IMR-90 (cell line): ENCODE measurements around the gene S100A11. TPM values are rescaled to one million over a fixed set of nuclear protein-coding genes. Genes with fewer than 3 reads are reported as not detected.

Experiments used
- ATAC-seq: fragments of 200-7000 bp; cut with Tn5 transposase; 2 replicates; pipeline ENCODE4 v1.9.1; 2020; ENCODE audit warnings: low read depth, mild to moderate bottlenecking, moderate library complexity
- BruUV-seq: library from RNA; stranded (reverse); fragments of 400-500 nt; replicated peaks from 2 replicates; lab custom pipeline; 2021; lab: Mats Ljungman, UMichigan
- CTCF ChIA-PET: fragments of 300-600 bp; formaldehyde crosslinking; extraction: SDS; loops from one replicate; lab custom pipeline; 2021; ENCODE audit warnings: antibody characterized with exemption; lab: Yijun Ruan, JAX
- POLR2A ChIA-PET: fragments of 300-600 bp; sonication (Branson Sonifier 250); formaldehyde crosslinking; loops from one replicate; lab custom pipeline; 2022; ENCODE audit warnings: antibody characterized with exemption; ENCODE audit not compliant: unreplicated experiment; lab: Charles Lee
- DNase-seq: peaks from one replicate; pipeline ENCODE4 v3.0.0; 2013
- H2AFZ ChIP-seq: replicated peaks from 2 replicates; pipeline ENCODE3; 2013; ENCODE audit warnings: low read length, mild to moderate bottlenecking; ENCODE audit not compliant: poor library complexity
- H2AK5ac ChIP-seq: 2 replicates; pipeline ENCODE4 v1.6.1; 2013; ENCODE audit warnings: low read depth, low read length, inconsistent platforms
- H2AK9ac ChIP-seq: replicated peaks from 2 replicates; pipeline ENCODE3; 2013; ENCODE audit warnings: mild to moderate bottlenecking, low read depth, low read length, moderate library complexity; ENCODE audit not compliant: poor library complexity
- H2BK120ac ChIP-seq: 2 replicates; pipeline ENCODE4 v1.6.1; 2013; ENCODE audit warnings: low read depth, low read length, inconsistent platforms
- H2BK15ac ChIP-seq: 3 replicates; pipeline ENCODE4 v1.6.1; 2013; ENCODE audit warnings: low read depth, low read length, inconsistent platforms
- H2BK20ac ChIP-seq: 2 replicates; pipeline ENCODE4 v1.6.1; 2013; ENCODE audit warnings: low read depth, mild to moderate bottlenecking, inconsistent platforms, low read length, moderate library complexity
- H2BK5ac ChIP-seq: 2 replicates; pipeline ENCODE4 v1.6.1; 2013; ENCODE audit warnings: mild to moderate bottlenecking, low read depth, low read length, inconsistent platforms; ENCODE audit not compliant: poor library complexity, severe bottlenecking
- H3K14ac ChIP-seq: replicated peaks from 2 replicates; pipeline ENCODE4 v1.6.1; 2013; ENCODE audit warnings: low read depth, low read length, inconsistent platforms
- H3K18ac ChIP-seq: 2 replicates; pipeline ENCODE4 v1.6.1; 2013; ENCODE audit warnings: low read depth, low read length, control low read depth
- H3K23ac ChIP-seq: 2 replicates; pipeline ENCODE4 v1.6.1; 2013; ENCODE audit warnings: low read depth, low read length, inconsistent platforms
- H3K27ac ChIP-seq: 2 replicates; pipeline ENCODE4 v1.5.1; 2013; ENCODE audit warnings: mild to moderate bottlenecking, control low read depth, low read length; ENCODE audit not compliant: insufficient read depth
- H3K27me3 ChIP-seq: 2 replicates; pipeline ENCODE4 v1.6.1; 2013; ENCODE audit warnings: low read length; ENCODE audit not compliant: control insufficient read depth, insufficient read depth
- H3K36me3 ChIP-seq: 2 replicates; pipeline ENCODE4 v1.6.1; 2013; ENCODE audit warnings: low read length, mixed read lengths; ENCODE audit not compliant: control insufficient read depth, insufficient read depth
- H3K4ac ChIP-seq: 2 replicates; pipeline ENCODE4 v1.6.1; 2013; ENCODE audit warnings: low read depth, low read length, inconsistent platforms
- H3K4me1 ChIP-seq: 2 replicates; pipeline ENCODE4 v1.6.1; 2013; ENCODE audit warnings: low read length, mixed read lengths; ENCODE audit not compliant: control insufficient read depth, insufficient read depth
- H3K4me2 ChIP-seq: 2 replicates; pipeline ENCODE4 v1.6.1; 2013; ENCODE audit warnings: low read depth, mild to moderate bottlenecking, control low read depth, low read length, moderate library complexity
- H3K4me3 ChIP-seq: 2 replicates; pipeline ENCODE4 v1.5.1; 2013; ENCODE audit warnings: low read depth, mild to moderate bottlenecking, control low read depth, low read length, moderate library complexity; ENCODE audit not compliant: insufficient read depth
- H3K56ac ChIP-seq: 2 replicates; pipeline ENCODE4 v1.6.1; 2013; ENCODE audit warnings: low read length, inconsistent platforms; ENCODE audit not compliant: insufficient read depth; ENCODE audit errors: extremely low read depth
- H3K79me1 ChIP-seq, 2 experiments: 2 replicates each; pipeline ENCODE4 v1.6.1; 2013; ENCODE audit warnings: low read length in 2 of 2, inconsistent platforms in 1 of 2, low read depth in 1 of 2
- H3K9ac ChIP-seq: 2 replicates; pipeline ENCODE4 v1.6.1; 2013; ENCODE audit warnings: low read depth, low read length, control low read depth
- H3K9me1 ChIP-seq: 2 replicates; pipeline ENCODE4 v1.6.1; 2013; ENCODE audit warnings: low read length, inconsistent platforms; ENCODE audit not compliant: insufficient read depth
- H3K9me3 ChIP-seq: 2 replicates; pipeline ENCODE4 v1.6.1; 2013; ENCODE audit warnings: low read length; ENCODE audit not compliant: control insufficient read depth, insufficient read depth
- H4K20me1 ChIP-seq: 2 replicates; pipeline ENCODE4 v1.6.1; 2013; ENCODE audit warnings: low read length, inconsistent platforms; ENCODE audit not compliant: insufficient read depth
- H4K5ac ChIP-seq: 2 replicates; pipeline ENCODE4 v1.6.1; 2013; ENCODE audit warnings: mild to moderate bottlenecking, low read depth, low read length, control low read depth
- H4K8ac ChIP-seq, 2 experiments: 2 replicates each; pipeline ENCODE4 v1.6.1; 2013; ENCODE audit warnings: low read depth in 2 of 2, low read length in 2 of 2, control low read depth in 1 of 2, inconsistent platforms in 1 of 2
- H4K91ac ChIP-seq: 2 replicates; pipeline ENCODE4 v1.6.1; 2013; ENCODE audit warnings: low read depth, low read length, inconsistent platforms; ENCODE audit not compliant: insufficient read depth
- ELK1 ChIP-seq: fragments of 150-350 bp; IDR thresholded peaks from 2 replicates; pipeline ENCODE4 v1.6.1; 2016; ENCODE audit warnings: low read depth, mild to moderate bottlenecking, low read length, moderate library complexity, borderline replicate concordance
- FOS ChIP-seq: fragments of 150-350 bp; IDR thresholded peaks from 2 replicates; pipeline ENCODE4 v1.6.1; 2016; ENCODE audit warnings: low read depth, low read length
- MAFK ChIP-seq: IDR thresholded peaks from 2 replicates; pipeline ENCODE4 v1.6.1; 2012; ENCODE audit warnings: low read depth, low read length, improper control_type of control experiment
- MAZ ChIP-seq: IDR thresholded peaks from 2 replicates; pipeline ENCODE4 v1.6.1; 2012; ENCODE audit warnings: low read depth, mild to moderate bottlenecking, low read length, improper control_type of control experiment, moderate library complexity, borderline replicate concordance
- MXI1 ChIP-seq: IDR thresholded peaks from 2 replicates; pipeline ENCODE4 v1.6.1; 2012; ENCODE audit warnings: low read depth, mild to moderate bottlenecking, low read length, moderate library complexity, borderline replicate concordance
- RAD21 ChIP-seq: IDR thresholded peaks from 2 replicates; pipeline ENCODE4 v1.6.1; 2012; ENCODE audit warnings: low read length, improper control_type of control experiment
- RFX5 ChIP-seq: IDR thresholded peaks from 2 replicates; pipeline ENCODE4 v1.8.0; 2012; ENCODE audit warnings: low read depth, mild to moderate bottlenecking, low read length, moderate library complexity
- USF2 ChIP-seq: fragments of 150-350 bp; IDR thresholded peaks from 2 replicates; pipeline ENCODE4 v1.6.1; 2017; ENCODE audit warnings: mild to moderate bottlenecking, antibody characterized with exemption, low read length, low read depth
- WGBS, 2 experiments: methylation state at CpG; one replicate each; pipeline versions ENCODE4 v1.1.5 to v1.1.7; 2013; ENCODE audit warnings: missing lambda C conversion rate in 2 of 2; ENCODE audit not compliant: insufficient read length in 1 of 2; ENCODE audit errors: extremely low coverage in 2 of 2; 5-methylcytosine and 5-hydroxymethylcytosine counted together
- dilution Hi-C: fragments of 300-500 bp; cut with HindIII; formaldehyde crosslinking; loops from one replicate; pipeline ENCODE4 v1.14.3; 2018; ENCODE audit warnings: low sequenced_read_pairs; ENCODE audit not compliant: unreplicated experiment
- in situ Hi-C: fragments of 300-500 bp; cut with MboI; formaldehyde crosslinking; loops from 3 replicates; pipeline ENCODE4 v1.14.3; 2019; ENCODE audit warnings: low sequenced_read_pairs, inconsistent platforms, mixed read lengths
- intact Hi-C: fragments of 100-400 bp; cut with micrococcal nuclease; formaldehyde crosslinking; loops from 2 replicates; pipeline ENCODE4 v1.10.0; 2022
- polyA plus RNA-seq, 3 experiments: library from polyadenylated mRNA; depleted of rRNA; stranded (reverse); fragments of >200 nt; gene quantifications; 2 replicates each; pipeline ENCODE4 v1.2.3, GENCODE V29; 2012; ENCODE audit warnings: low replicate concordance in 1 of 3
- total RNA-seq: library from RNA; depleted of rRNA; stranded (reverse); fragments of >200 nt; gene quantifications from 2 replicates; pipeline ENCODE4 v1.2.3, GENCODE V29; 2012
- TF ChIP-seq, protein P1 (sequence below): conservative IDR thresholded peaks from 2 replicates; pipeline ENCODE4 v1.5.1; 2012; ENCODE audit warnings: mild to moderate bottlenecking, low read depth, low read length, improper control_type of control experiment

Gene S100A11
- total and polyA plus RNA-seq, 2 of the 4 experiments (the other 2 are of a cell fraction), result 167 to 1,402 TPM

DNA sequence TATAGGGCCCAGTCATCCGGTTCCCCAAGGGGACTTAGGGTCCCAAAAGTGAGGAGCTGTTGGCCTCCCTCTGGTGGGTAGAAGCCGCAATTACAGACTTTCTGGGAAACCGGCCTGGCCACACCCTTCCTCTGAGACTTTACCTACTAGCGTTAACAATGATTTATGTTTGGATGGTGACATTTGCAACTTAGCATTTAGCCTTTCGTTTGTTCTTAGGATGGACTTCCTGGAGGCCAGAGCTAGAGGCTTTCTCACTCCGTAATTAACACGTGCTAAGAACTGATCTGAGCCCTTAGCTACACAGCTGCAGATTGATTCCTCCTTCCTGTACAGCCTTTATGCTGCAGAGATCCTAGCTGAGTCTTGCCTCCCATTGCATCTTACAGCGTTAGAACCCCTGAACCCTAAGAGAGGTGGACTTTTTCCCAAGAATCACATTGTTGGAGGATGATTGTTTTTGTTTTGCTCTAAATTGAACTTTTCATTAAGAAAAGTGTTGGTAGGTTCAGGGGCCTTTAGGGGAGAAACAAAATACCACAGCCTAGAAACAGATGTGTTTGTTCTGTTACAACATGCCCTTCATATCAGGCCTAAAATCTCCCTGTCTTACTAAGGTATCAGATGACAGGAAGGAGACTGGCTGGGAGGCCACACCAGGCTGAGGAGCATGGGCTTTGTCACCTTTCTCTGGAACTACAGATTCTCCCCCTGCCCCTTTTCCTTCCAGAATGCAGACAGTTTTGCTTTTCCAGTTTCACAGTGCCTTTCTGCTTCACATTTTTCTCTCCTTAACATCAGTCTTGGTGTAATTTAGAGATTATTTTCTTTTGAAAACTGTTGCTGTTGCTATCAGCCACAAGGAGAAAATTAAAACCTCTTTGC lies 1.9 kb downstream of the S100A11 start (continued):
- TF ChIP-seq ELK1, result no peak

DNA sequence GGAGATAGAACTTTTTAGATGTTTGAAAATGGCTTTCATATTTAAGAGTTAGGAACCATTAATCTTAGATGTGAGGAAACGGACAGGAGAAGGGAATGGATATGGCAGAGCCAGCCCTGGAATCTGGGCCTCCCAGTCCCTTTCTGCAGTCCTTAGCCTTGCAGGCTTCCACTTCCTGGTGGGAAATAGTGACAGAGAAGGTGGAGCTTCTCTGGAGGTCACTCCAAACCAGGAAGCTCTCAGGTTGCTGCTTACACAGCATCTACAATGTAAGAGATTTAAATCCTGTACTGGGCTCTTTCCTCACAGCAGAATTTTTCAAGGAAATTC lies 2.5 kb downstream of the S100A11 start:
- H4K20me1 ChIP-seq, result peaks cover 27% of the 10 kb centered on the region
- H2AK5ac ChIP-seq, result no peak overlapping the region
- H3K14ac ChIP-seq, result peak overlapping the region; percentile 1
- no CpG with 5 or more reads among the region's 1 CpG for WGBS, 2 experiments
- peak overlapping the region; percentile 97; the same call in 1 of the 2 replicates for H3K27ac ChIP-seq
- H3K18ac ChIP-seq, result no peak overlapping the region
- ATAC-seq, result no peak
- H3K4me1 ChIP-seq, result peaks cover 10% of the 10 kb centered on the region
- peak overlapping the region; percentile 21 for H2AK9ac ChIP-seq
- POLR2A ChIA-PET, result interaction anchor here (0.6 to 1.5 kb wide), 2 partner anchors 13 to 1832 kb away, joined by 3 read pairs; no protein-coding TSS in a partner anchor
- H2BK20ac ChIP-seq, result no peak overlapping the region
- peak overlapping the region; percentile 0 for H2BK5ac ChIP-seq
- DNase-seq, result no peak
- CTCF ChIA-PET, result interaction anchor here (0.8 to 1.4 kb wide), 4 partner anchors 12 to 43 kb away, joined by 3 to 5 read pairs (median 4); no protein-coding TSS in a partner anchor
- peaks cover 3% of the 10 kb centered on the region; the same call in 1 of the 2 replicates for H3K9me1 ChIP-seq
- no TSS peak for BruUV-seq
- no peak overlapping the region for H4K8ac ChIP-seq
- H4K5ac ChIP-seq, result no peak overlapping the region
- peak overlapping the region; percentile 96 for H3K4me2 ChIP-seq
- dilution Hi-C loops (no loop called here), intact Hi-C loops (no loop called here), in situ Hi-C loops (no loop called here)
- H3K56ac ChIP-seq, result no peak overlapping the region
- no peak overlapping the region for H3K23ac ChIP-seq
- H2AFZ ChIP-seq, result no peak overlapping the region
- no peak overlapping the region; the same call in 1 of the 2 replicates for H3K4ac ChIP-seq
- peaks cover 25% of the 10 kb centered on the region for H3K36me3 ChIP-seq
- peaks cover 20 to 33% of the 10 kb centered on the region in 2 experiments for H3K79me1 ChIP-seq
- no peak overlapping the region for H4K91ac ChIP-seq
- H3K9ac ChIP-seq, result no peak overlapping the region
- no peak overlapping the region for H2BK15ac ChIP-seq
- no peaks in the 10 kb centered on the region for H3K9me3 ChIP-seq
- H2BK120ac ChIP-seq, result no peak overlapping the region
- peak overlapping the region; percentile 77 for H3K4me3 ChIP-seq
- no peaks in the 10 kb centered on the region for H3K27me3 ChIP-seq
- no peak for TF ChIP-seq USF2
- no peak for TF ChIP-seq RAD21
- TF ChIP-seq MAFK, result no peak
- TF ChIP-seq ELK1, result no peak
- TF ChIP-seq, protein P1, sequence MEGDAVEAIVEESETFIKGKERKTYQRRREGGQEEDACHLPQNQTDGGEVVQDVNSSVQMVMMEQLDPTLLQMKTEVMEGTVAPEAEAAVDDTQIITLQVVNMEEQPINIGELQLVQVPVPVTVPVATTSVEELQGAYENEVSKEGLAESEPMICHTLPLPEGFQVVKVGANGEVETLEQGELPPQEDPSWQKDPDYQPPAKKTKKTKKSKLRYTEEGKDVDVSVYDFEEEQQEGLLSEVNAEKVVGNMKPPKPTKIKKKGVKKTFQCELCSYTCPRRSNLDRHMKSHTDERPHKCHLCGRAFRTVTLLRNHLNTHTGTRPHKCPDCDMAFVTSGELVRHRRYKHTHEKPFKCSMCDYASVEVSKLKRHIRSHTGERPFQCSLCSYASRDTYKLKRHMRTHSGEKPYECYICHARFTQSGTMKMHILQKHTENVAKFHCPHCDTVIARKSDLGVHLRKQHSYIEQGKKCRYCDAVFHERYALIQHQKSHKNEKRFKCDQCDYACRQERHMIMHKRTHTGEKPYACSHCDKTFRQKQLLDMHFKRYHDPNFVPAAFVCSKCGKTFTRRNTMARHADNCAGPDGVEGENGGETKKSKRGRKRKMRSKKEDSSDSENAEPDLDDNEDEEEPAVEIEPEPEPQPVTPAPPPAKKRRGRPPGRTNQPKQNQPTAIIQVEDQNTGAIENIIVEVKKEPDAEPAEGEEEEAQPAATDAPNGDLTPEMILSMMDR, result no peak
- TF ChIP-seq MAZ, result no peak
- TF ChIP-seq RFX5, result no peak
- TF ChIP-seq MXI1, result no peak
- no peak for TF ChIP-seq FOS
